NCI-H1105 treated with DMSO at 0.1 percent for 48 hours (cell line): ENCODE results near the gene WTAP.
"Not testable (repeated sequence)": the region's sequence is repeated elsewhere in the genome, so short reads cannot be mapped to it uniquely, and the experiment has no call there.

Experiments used
- DNase-seq: peaks from one replicate; lab custom pipeline; 2025; lab: John Stamatoyannopoulos, UW

The WTAP gene

DNA sequence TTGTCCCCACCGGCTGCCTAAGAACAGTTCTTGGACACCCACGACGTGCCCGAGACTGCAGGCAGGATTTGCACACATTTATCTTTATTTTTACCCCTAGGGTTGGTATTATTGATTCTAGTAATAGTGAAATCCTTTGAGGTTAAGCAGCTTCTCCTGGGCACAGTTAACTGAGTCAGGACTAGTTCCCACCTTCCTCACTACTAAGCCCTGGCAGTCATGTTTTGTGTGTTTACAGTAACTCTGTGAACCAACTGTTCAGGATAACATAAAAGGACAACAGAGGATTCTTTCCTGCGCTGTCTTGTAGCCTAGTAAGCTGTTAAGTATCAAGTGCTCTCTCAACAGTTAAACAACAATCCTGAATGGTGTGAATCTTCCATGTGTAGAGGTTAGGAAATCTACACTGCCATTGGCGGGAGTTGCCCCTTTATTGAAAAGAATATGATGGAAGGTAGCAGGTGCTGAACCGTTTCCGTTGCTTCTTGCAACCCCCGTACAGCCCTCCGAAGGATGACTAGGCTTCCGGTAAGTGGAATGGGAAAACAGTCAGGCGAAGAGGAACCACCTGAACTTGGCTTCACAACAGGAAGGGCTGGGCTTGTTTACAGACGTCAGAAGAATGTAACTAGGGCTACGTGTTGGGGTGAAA, 33.3 kb upstream of the WTAP start:
- peak; percentile 64 for DNase-seq

DNA sequence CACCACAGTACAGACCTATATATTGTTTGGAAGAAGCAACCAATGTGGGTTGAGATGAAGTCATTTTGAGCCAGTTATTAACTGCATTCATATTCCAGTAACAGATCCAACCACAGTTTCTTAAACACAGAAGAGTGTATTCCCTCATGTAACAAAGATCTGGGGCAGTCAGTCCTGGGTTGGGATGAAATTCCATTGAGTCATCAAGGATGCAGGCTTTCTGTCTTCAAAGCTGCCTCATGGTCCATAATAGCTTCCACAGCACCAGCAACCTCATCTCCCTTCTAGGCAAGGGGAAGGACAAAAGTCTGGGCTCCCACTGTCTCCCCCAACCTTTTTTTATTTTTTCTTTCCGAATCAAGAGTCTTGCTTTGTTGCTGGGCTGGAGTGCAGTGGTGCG, 31.3 kb upstream of the WTAP start:
- DNase-seq: no peak

DNA sequence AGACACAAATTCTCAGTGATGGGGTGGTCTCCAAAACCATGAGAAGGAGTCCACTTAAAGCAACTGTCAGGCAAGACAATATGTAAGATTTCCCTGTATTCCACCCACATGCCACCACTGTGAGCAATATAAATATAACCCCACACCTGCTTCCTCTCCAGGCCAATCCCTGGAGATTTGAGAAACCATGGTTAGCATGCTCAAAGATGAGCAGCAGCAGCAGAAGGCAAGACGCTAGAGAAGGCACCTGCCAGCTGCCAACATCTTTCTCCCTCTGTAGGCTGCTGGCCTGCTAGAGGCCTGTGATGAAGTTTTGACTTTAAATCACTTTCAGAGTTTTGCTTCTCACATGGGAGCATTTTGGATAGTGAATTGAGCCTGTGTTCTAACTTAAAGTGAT, 26.3 kb upstream of the WTAP start:
- DNase-seq: no peak

DNA sequence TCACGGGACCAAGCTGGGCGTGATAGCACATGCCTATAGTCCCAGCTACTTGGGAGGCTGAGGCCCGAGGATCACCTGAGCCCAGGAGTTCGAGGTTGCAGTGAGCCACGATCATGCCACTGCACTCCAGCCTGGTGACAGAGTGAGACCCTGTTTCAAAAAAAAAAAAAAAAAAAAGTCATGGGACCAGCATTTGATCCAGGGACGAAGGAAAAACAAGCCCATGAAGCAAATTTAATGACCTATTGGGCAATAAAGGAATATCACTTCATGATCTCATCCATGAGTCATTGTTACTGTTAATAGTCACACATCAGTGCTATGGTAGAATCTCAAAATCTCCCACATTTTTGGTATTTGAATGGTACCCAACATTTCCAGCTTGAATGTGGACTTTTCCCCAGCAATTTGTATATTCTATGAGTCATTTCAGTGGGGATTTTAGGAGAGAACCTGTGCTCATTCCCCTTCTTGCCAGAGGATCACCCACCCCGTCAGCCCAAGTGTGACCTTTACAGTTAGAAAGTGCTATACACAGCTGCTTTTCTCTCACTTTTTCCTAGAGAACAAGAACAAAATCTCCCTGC, 25.8 kb upstream of the WTAP start:
- no peak for DNase-seq

DNA sequence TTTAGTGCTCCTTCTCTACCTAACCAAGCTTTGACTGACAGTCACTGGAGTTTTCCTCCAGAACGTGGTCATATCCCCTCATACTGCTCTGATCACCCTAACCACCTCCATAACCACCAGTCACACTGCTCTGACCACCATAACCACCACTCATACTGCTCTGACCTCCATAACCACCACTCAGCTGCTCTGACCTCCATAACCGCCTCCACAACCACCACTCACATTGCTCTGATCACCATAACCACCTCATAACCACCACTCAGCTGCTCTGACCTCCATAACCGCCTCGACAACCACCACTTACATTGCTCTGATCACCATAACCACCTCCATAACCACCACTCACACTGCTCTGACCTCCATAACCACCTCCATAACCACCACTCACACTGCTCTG, 16.7 kb upstream of the WTAP start:
- not testable (repeated sequence) for DNase-seq

DNA sequence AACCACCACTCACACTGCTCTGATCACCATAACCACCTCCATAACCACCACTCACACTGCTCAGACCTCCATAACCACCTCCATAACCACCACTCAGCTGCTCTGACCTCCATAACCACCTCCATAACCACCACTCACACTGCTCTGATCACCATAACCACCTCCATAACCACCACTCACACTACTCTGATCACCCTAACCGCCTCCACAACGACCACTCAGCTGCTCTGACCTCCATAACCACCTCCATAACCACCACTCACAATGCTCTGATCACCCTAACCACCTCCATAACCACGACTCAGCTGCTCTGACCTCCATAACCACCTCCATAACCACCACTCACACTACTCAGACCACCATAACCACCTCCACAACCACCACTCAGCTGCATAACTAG, 14.9 kb upstream of the WTAP start:
- not testable (repeated sequence) for DNase-seq

DNA sequence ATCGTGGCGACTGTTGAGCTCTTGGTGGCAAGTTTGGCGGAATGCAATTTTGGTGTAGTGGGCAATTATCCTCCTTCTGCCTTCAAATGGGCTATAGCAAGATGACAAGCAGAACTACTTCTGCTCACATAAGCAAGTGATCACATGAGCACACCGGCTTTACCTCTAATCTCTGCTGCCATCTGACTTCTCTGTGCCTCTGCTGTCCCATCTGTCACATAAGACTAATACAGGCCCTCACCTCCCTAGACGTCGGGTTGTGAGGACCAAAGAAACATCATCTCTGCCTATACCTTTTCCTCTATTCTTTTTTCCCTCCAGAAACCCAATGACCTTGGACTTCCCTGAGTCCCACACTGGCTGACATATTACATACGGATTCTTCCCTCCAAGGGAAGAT, 13.3 kb upstream of the WTAP start:
- DNase-seq: no peak

DNA sequence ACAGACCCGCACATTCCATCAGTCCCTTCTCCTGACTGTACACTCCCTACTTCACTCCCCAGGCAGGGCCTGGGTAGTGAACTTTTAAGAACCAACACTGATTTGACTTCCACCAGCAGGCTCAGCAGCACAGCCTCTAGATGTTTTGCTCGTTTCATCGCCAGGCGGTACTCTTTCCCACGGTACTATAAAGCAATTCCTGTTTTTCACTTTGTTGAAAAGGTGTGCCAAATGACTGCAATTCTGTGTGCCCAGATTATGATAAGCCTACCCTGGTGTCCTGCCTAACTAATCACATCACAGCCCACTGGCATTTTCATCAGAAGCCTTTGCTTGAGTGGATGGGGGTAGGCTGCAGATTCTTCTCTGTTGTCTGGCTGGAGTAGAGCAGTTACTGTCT, 12.9 kb upstream of the WTAP start:
- no peak for DNase-seq

DNA sequence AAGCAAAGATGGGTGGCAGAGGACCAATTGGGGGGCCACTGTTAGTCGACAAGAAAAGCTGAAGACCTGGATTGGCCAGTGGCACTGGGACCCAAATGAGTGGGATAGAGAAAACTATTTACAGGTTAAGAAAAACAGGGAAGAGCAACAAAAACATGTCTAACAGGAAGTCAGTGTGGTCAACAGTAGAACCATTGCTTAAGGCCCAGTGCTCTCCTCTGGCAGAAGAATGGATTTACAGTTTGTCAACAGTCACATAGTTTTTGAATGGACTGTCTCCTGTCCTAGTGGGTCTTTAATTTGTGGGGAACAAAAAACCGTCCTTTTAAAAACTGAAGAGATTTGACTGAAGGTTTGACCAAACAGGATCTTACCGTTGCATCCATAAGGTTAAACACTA, 12.1 kb upstream of the WTAP start:
- no peak for DNase-seq

DNA sequence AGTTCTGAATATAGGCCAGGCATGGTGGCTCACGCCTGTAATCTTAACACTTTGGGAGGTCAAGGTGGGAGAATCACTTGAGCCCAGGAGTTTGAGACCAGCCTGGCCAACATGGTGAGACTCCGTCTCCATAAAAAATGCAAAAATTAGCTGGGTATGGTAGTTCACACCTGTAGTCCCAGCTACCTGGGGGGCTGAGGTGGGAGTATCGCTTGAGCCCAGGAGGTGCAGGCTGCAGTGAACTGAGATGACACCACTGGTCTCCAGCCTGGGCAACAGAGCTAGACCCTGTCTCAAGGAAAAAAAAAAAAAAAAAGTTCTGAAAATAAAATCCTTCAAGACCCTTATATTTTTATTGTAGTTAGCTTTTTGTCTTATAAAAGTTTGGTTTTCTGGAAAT, 11.7 kb upstream of the WTAP start:
- DNase-seq: no peak

DNA sequence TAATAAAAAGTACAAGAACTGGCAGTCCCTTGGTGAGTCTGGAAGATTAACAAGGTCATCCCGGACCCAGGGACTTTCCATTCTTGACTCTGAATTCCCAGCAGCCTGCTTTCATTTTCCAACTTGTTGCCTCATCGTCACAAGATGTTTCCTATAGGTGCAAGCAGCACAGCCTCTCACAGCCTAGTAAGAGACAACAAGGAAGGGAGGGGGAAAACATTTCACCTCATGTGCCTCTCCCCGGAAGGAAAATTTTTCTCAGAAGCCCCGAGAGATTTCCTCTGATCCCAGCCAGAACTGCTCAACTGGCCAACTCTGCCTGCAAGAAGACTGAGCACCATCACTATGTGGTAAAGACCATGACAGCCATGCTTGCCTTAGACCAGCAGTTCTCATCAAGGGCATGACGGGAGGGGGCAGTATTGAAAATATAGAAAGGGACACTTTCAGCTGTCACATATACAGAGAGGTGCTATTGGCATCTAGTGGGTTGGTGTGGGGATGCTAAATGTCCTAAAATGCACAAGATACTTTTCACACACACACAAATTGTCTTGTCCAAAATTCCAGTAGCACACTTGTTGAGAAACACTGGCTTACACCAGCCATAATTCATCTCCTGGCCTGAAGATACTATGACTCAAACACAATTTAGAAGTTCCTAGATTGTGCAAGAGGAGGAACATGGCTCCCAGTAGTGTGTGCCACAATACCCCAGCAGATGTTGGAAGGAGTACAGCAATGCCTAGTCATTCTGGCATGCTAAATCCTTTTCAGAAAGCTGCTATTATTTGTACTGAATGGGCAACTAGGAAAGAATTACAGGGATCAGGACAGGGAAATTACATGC, 10.8 kb upstream of the WTAP start:
- no peak for DNase-seq

DNA sequence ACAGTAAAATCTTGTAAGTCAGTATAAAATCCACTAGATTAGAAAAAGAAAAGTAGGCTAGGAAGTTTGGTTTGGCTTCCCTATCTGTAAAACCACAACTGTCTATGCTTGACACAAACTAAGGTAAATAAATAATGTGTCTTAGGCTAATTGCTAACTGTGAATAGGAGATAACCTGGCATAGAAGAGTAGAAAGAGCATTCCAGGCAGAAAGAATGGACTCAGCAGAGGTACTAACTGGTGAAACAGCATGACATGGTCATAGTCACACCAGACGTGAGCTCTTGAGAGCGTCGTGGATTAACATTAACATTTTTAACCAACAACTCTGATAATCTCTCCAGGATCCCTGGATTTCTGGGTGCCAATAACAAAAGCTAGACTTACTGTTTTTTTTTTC, 8.7 kb upstream of the WTAP start:
- DNase-seq: no peak

DNA sequence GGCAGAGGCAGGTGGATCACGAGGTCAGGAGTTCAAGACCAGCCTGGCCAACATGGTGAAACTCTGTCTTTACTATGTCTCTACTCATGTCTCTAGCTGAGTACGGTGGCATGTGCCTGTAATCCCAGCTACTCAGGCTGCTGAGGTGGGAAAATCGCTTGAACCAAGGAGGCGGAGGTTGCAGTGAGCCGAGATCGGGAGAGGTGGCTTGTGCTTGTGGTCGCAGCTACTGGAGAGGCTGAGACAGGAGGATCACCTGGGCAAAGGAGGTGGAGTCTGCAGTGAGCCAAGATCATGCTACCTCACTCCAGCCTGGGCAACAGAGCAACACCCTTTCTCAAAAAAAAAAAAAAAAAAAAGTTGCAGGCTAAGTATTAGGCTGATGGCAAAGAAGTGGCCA, 8.0 kb upstream of the WTAP start:
- no peak for DNase-seq

DNA sequence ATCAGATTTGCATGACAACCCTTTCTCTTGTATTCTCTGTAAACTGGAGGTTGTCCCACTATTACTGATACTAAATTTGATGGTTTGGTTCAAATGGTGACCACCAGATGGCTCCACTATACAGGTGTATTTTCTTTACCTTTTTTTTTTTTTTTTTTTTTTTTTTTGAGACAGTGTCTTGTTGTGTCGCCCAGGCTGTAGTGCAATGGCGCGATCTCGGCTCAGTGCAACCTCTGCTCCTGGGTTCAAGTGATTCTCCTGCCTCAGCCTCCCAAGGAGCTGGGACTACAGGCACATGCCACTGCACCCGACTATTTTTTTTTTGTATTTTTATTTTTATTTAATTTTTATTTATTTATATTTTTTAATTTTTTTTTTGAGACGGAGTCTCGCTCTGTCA, 6.6 kb upstream of the WTAP start:
- peak; percentile 69 for DNase-seq

DNA sequence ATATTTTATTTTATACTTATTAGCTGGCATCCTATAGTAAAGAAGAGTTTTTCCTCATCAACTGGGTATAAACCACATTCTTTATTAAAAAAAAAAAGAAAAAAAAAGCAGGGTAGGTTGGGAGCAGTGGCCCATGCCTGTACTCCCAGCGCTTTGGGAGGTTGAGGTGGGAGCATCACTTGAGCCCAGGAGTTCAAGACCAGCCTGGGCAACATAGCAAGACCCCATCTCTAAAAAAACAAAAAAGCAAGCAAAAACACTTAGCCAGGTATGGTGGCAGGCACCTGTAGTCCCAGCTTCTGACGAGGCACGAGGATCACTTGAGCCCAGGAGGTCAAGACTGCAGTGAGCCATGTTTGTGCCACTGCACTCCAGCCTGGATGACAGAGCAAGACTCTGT, 5.3 kb upstream of the WTAP start:
- DNase-seq: not testable (repeated sequence)

DNA sequence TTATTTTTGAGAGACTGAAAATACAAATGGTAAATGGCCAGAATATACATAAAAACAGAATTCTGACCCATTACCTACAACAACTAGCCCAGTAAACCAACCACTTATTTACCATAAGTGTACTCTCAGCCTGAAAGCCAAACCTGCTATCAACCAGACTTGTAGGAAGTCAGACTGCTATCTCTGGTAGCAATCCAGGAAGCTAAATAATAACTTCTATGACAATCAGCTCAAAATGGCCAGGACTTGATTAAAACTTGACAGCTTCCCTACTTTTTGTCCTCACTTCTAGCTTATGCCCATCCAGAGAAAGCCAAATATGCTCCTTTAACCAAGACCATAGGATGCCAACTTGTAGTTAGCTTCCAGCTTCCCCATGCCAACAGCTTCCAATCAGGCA, 4.7 kb upstream of the WTAP start:
- no peak for DNase-seq

DNA sequence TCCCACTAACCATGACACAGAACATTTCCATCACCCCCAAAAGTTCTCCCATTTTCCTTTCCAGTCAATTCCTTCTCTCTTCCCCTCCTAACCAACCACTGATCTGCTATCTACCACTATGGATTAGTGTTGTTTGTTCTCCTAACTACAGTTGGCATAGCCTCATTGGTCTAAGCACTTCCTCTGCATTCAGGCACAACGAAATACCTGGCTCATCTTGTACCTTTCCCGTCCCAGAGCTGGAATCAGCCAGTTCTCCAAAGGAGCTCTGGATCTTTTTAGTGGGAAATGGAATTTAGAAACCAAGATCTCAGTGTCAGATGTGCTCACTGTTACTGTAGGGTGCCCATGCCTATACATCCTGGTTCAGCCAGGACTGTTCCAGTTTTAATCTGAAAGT, 4.0 kb upstream of the WTAP start:
- no peak for DNase-seq

DNA sequence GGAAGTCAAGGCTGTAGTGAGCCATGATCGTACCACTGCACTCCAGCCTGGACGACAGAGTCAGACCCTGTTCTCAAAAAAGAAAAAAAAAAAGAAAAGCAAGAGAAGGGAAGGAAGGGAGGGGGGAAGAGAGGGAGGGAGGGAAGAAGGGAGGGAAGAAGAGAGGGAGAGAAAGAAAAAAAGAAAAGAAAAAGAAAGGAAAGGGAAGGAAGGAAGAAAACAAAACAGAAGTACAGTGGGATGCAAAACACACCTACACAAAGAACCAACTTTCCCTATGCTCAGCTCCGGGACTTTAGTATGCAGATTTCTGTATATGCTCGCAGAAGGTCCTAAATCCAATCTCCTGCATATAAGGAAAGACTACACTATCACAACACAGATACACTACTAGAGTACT, 2.5 kb upstream of the WTAP start:
- no peak for DNase-seq

DNA sequence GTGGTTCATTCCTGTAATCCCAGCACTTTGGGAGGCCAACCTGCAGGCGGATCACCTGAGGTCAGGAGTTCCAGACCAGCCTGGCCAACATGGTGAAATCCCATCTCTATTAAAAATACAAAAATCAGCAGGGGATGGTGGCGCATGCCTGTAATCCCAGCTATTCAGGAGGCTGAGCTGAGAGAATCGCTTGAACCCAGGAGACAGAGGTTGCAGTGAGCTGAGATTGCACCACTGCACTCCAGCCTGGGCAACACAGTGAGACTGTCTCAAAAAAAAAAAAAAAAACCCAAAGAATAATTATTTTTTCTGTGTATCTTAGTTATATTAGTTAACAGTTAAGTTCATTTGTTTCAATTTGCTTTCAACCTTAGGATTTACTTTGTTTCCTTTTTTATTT, 2.1 kb upstream of the WTAP start:
- DNase-seq: not testable (repeated sequence)

DNA sequence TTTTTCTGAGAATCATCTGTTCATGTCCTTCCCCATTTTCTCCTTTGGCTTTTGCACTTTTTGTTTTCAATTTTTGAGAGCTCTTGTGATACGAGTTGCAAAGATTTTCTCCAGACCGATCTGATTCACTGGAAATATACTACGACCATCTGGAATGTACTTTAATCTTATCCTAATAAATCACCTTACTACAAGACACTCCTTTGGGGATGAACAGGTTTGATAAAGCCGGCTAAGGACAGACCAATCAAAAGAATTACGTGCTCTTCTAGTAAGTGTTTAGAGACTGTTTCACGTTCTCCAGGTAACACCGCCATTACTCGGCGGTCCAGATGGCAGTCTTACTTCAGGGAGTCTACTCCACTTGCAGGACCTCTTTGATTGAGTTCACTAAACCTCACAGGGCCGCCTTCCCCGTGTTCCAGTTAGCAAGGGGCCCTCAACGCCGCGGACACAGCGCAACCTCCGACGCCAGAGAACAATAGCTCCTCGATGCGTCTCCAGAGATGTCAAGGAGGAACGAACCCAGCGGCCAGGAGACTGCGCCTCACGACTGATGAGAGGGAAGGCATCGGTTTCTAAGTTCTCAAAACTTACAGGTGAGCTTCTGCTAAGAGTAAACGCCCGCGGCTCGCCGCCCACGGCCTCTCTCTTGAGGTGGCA, 920 bp upstream of the WTAP start:
- DNase-seq: no peak

DNA sequence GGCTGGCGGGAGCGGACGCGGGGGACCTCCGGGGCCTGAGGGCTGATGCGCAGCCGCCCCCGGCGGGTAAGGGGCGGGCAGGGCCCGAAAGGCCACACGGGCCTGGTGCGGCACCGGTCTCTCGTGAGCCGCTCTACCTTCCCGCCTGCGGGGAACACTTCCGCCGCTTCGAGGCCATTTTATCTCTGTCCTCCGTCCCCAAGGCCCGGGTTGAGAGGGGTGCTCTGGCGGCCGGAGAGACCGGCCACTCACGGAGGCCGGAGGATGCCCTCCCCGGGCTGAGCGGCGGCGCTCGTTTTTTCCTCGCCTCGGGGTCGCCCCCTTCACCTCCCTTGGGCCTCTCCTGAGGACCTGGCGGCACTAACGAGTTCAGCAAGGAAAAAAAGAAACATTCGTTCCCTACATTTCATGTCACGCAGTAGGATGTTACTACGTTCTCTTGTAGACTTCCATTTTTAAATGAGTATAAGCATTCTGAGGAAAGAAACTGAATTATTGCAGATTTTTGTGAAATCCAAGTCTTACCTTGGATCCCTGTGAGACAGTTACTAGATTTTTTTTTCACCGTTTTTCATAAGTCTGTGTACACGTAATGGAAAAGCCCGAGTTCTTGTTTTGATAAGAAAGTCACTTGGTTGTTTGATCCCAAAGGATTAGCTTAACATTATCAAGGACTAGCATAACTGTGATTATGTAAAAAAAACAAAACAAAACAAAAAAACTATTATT, 575 bp downstream of the WTAP start:
- no peak for DNase-seq

DNA sequence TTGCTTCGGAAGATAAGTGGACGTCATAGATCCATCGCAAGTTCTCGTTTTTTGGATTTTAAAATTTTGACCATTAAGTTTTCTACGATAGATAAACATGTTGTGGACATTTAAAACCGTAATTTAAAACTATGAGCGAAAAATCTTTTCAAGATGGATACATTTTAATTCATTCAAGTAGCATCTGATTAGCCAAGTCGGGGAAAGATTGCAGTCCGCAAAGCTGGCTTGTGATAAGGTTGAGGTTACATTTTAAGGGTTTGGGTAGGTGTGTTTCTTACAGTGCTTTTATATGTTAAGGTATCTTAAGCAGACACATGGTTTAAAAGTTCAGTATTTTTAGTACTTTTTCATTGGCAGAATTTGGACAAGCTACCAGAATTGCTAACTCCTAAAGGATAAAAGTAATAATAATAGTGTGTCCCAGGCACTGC, 1.2 kb downstream of the WTAP start:
- no peak for DNase-seq
